K562 (cell line): ENCODE data around the gene PEX6. TPM values are rescaled to one million over a fixed set of nuclear protein-coding genes. Genes with fewer than 3 reads are reported as not detected.

Experiments used
- BCOR ChIP-seq: fragments of 450-650 bp; IDR thresholded peaks from 2 replicates; pipeline ENCODE4 v1.6.1; 2016
- BRD9 ChIP-seq: fragments of 450-650 bp; IDR thresholded peaks from 2 replicates; pipeline ENCODE4 v1.6.1; 2018; ENCODE audit warnings: low read depth; ENCODE audit not compliant: partially characterized antibody
- CBX2 ChIP-seq: fragments of 200-600 bp; sonication (generic); IDR thresholded peaks from one replicate; pipeline ENCODE4 v1.6.1; 2012; ENCODE audit warnings: mild to moderate bottlenecking, low read length, inconsistent platforms; ENCODE audit not compliant: insufficient read depth, poor library complexity, severe bottlenecking
- CEBPG ChIP-seq, 3 experiments: fragments of 200-800 bp in 1 of 3; sonication (Bioruptor generic) in 1 of 3; sonication (generic) in 1 of 3; formaldehyde crosslinking in 1 of 3; IDR thresholded peaks in 2 of 3; conservative IDR thresholded peaks in 1 of 3; 2 replicates each; pipeline versions ENCODE4 v1.6.1 to v1.8.0; 2016 to 2022; ENCODE audit warnings: missing compliant biosample characterization in 2 of 3, missing genetic modification characterization in 2 of 3, mild to moderate bottlenecking in 1 of 3, missing genetic modification reagents in 1 of 3
- CLOCK ChIP-seq: fragments of 250-450 bp; sonication (Bioruptor Pico); IDR thresholded peaks from 2 replicates; pipeline ENCODE4 v1.4.0; 2020; ENCODE audit warnings: mild to moderate bottlenecking, moderate library complexity, borderline replicate concordance
- GABPB1 ChIP-seq: sonication (generic); formaldehyde crosslinking; IDR thresholded peaks from 2 replicates; pipeline ENCODE4 v1.8.0; 2022; ENCODE audit warnings: mild to moderate bottlenecking, missing genetic modification reagents
- GATAD2B ChIP-seq: fragments of 450-650 bp; IDR thresholded peaks from 2 replicates; pipeline ENCODE4 v1.6.1; 2017; ENCODE audit warnings: mild to moderate bottlenecking, borderline replicate concordance
- HNRNPK ChIP-seq: fragments of 200-400 bp; formaldehyde crosslinking; IDR thresholded peaks from one replicate; pipeline ENCODE4 v1.6.1; 2018; ENCODE audit warnings: mild to moderate bottlenecking, low read depth, low read length; ENCODE audit not compliant: poor library complexity, severe bottlenecking
- KDM1A ChIP-seq, 2 experiments: fragments of 450-650 bp; IDR thresholded peaks; 2 replicates each; pipeline ENCODE4 v1.6.1; 2016; ENCODE audit warnings: mild to moderate bottlenecking in 2 of 2
- MAZ ChIP-seq, 2 experiments: fragments of 450-650 bp in 1 of 2; sonication (generic) in 1 of 2; formaldehyde crosslinking; IDR thresholded peaks in 1 of 2; conservative IDR thresholded peaks in 1 of 2; 2 replicates each; pipeline versions ENCODE4 v1.4.0 to v1.5.0; 2020; ENCODE audit warnings: mild to moderate bottlenecking in 1 of 2, missing genetic modification reagents in 1 of 2
- POLR3G ChIP-seq: IDR thresholded peaks from 2 replicates; pipeline ENCODE4 v1.6.1; 2011; ENCODE audit not compliant: insufficient read length, insufficient replicate concordance; ENCODE audit errors: extremely low read depth
- PURB ChIP-seq: sonication (generic); formaldehyde crosslinking; IDR thresholded peaks from 2 replicates; pipeline ENCODE4 v1.9.0; 2021; ENCODE audit warnings: low read depth, mild to moderate bottlenecking, missing genetic modification reagents
- RB1 ChIP-seq: fragments of 450-650 bp; IDR thresholded peaks from 2 replicates; pipeline ENCODE4 v1.6.1; 2017; ENCODE audit warnings: low read depth, mild to moderate bottlenecking
- RBM25 ChIP-seq: fragments of 200-400 bp; formaldehyde crosslinking; IDR thresholded peaks from 2 replicates; pipeline ENCODE4 v1.6.1; 2018; ENCODE audit warnings: low read length, low read depth, moderate library complexity; ENCODE audit not compliant: severe bottlenecking
- RNF2 ChIP-seq: sonication (generic); IDR thresholded peaks from 2 replicates; pipeline ENCODE4 v1.6.1; 2016
- SMAD3 ChIP-seq: fragments of 450-650 bp; formaldehyde crosslinking; conservative IDR thresholded peaks from 2 replicates; pipeline ENCODE4 v1.4.0; 2020; ENCODE audit warnings: mild to moderate bottlenecking
- SMARCA5 ChIP-seq: fragments of 450-650 bp; IDR thresholded peaks from 2 replicates; pipeline ENCODE4 v1.6.1; 2016
- ZBTB7A ChIP-seq: IDR thresholded peaks from 2 replicates; pipeline ENCODE4 v1.6.1; 2011; ENCODE audit warnings: low read depth, mild to moderate bottlenecking, low read length, moderate library complexity, borderline replicate concordance; ENCODE audit not compliant: control insufficient read depth
- ZNF277 ChIP-seq: fragments of 250-450 bp; sonication (Bioruptor Pico); IDR thresholded peaks from 2 replicates; pipeline ENCODE4 v1.8.0; 2022; ENCODE audit warnings: inconsistent platforms, mild to moderate bottlenecking, moderate library complexity, borderline replicate concordance
- ZNF551 ChIP-seq: fragments of 250-450 bp; sonication (Bioruptor Pico); IDR thresholded peaks from 2 replicates; pipeline ENCODE4 v1.5.0; 2021; ENCODE audit warnings: mild to moderate bottlenecking, moderate library complexity
- polyA plus RNA-seq, 8 experiments: library from polyadenylated mRNA; depleted of rRNA in 4 of 8; stranded (reverse) in 5 of 8; unstranded in 3 of 8; fragments of >200 nt; fragmentation: Nextera tagmentation in 2 of 8; fragmentation: Illumina TruSeq in 1 of 8; extraction: Ambion mirVana in 2 of 8; extraction: Trizol in 1 of 8; gene quantifications; 2 replicates each; pipeline versions ENCODE4 v1.2.1 to v1.2.3, GENCODE V29; 2011 to 2014; ENCODE audit warnings: inconsistent platforms in 1 of 8, missing spikeins in 1 of 8
- total RNA-seq, 7 experiments: library from RNA; depleted of rRNA in 6 of 7; stranded (reverse); fragments of >200 nt in 6 of 7; fragmentation: Illumina TruSeq in 2 of 7; extraction: Trizol in 2 of 7; gene quantifications; 2 replicates each; pipeline versions ENCODE4 v1.2.1 to v1.2.3, GENCODE V29; 2011 to 2021; ENCODE audit warnings: low replicate concordance in 1 of 7

The PEX6 gene
- total and polyA plus RNA-seq, 9 of the 15 experiments (the other 6 are each of a cell fraction or from before 2014, with no cell fraction given) = 0.17 to 20.8 (median 6.9) TPM

- TF ChIP-seq ZNF277 (CRISPR knock-in tag) (no peak), KDM1A (IDR thresholded peaks at IDR 0.05) (peak; percentile 14 to 64; a peak in 2 of 4 replicates), SMARCA5 (peak; percentile 48; the same call in 1 of the 2 replicates), POLR3G (no peak), ZNF551 (CRISPR knock-in tag) (no peak), PURB (CRISPR knock-in tag) (no peak), MAZ (CRISPR knock-in tag; conservative IDR thresholded peaks at IDR 0.05 in 1 of 2, IDR thresholded peaks at IDR 0.05 in 1 of 2) (no peak), RNF2 (no peak), CLOCK (CRISPR knock-in tag) (no peak), BRD9 (peak; percentile 28), ZBTB7A (0 out of 2 replicates have a peak, but pooled peaks have one; percentile 11), RBM25 (peak; percentile 76), GABPB1 (CRISPR knock-in tag) (no peak), RB1 (0 out of 2 replicates have a peak, but pooled peaks have one; percentile 13), BCOR (peak; percentile 84; the same call in 1 of the 2 replicates), GATAD2B (no peak), CBX2 (no peak), SMAD3 (no peak), HNRNPK (no peak), CEBPG (CRISPR knock-in tag; IDR thresholded peaks at IDR 0.05) (0 out of 2 replicates have a peak, but pooled peaks have one; percentile 9), CEBPG (tag; conservative IDR thresholded peaks at IDR 0.05 in 1 of 2, IDR thresholded peaks at IDR 0.05 in 1 of 2) (no peak)
These were observed 6.0 kb upstream of the PEX6 start (continued) for GRCh38 chr6:42984924-42985475.
